Measurements from ENCODE around the gene OCA2. TPM values are rescaled to one million over a fixed set of nuclear protein-coding genes. Genes with fewer than 3 reads are reported as not detected.

OCA2 gene
- polyA plus RNA-seq, 1 donor from 2014 or later: 0.97 TPM

DNA sequence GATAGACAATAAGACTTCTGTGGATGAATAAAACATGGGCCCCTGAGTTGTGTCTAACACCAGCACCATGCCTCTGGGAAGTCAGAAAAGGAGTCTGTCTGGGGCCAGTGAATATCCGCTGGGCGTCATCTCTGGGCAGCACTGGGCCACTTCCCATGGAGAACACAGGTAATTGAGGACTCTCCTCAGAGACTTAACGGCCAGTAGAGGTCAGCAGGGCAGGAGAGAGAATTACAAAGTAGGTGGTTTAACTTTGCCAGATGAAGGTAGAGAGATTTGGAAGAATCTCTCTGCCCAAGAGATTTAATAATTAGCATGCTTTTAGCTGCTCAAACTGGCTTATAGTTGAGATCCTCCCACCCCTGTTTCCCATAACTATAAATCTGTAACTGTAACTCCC, 65.7 kb downstream of the OCA2 start:
- Histone ChIP-seq H3K36me3 (ENCODE audit: insufficient read depth, low read length) (no peaks in the 10 kb centered on the region), H3K27ac (ENCODE audit: low read length) (no peak overlapping the region), H3K9me2 (ENCODE audit: insufficient read depth, low read length) (no peaks in the 10 kb centered on the region), H3K4me3 (ENCODE audit: low read length) (no peak overlapping the region), H3K9me3 (ENCODE audit: low read length) (no peaks in the 10 kb centered on the region), H3K79me2 (replicated peaks; ENCODE audit: insufficient read depth, low read length) (no peaks in the 10 kb centered on the region), H3F3A (ENCODE audit: insufficient read depth, low read length, poor library complexity, severe bottlenecking) (no peaks in the 10 kb centered on the region), H3K4me2 (ENCODE audit: low read length) (no peak overlapping the region), H4K20me1 (ENCODE audit: insufficient read depth) (no peaks in the 10 kb centered on the region), H2AFZ (ENCODE audit: low read depth, low read length) (no peak overlapping the region), H3K27me3 (ENCODE audit: insufficient read depth, low read depth, low read length) (no peaks in the 10 kb centered on the region), H3K9ac (ENCODE audit: low read length) (no peak overlapping the region)
- no peak for TF ChIP-seq SMC3 (conservative IDR thresholded peaks at IDR 0.05; ENCODE audit: poor library complexity)
- TF ChIP-seq, protein P1, sequence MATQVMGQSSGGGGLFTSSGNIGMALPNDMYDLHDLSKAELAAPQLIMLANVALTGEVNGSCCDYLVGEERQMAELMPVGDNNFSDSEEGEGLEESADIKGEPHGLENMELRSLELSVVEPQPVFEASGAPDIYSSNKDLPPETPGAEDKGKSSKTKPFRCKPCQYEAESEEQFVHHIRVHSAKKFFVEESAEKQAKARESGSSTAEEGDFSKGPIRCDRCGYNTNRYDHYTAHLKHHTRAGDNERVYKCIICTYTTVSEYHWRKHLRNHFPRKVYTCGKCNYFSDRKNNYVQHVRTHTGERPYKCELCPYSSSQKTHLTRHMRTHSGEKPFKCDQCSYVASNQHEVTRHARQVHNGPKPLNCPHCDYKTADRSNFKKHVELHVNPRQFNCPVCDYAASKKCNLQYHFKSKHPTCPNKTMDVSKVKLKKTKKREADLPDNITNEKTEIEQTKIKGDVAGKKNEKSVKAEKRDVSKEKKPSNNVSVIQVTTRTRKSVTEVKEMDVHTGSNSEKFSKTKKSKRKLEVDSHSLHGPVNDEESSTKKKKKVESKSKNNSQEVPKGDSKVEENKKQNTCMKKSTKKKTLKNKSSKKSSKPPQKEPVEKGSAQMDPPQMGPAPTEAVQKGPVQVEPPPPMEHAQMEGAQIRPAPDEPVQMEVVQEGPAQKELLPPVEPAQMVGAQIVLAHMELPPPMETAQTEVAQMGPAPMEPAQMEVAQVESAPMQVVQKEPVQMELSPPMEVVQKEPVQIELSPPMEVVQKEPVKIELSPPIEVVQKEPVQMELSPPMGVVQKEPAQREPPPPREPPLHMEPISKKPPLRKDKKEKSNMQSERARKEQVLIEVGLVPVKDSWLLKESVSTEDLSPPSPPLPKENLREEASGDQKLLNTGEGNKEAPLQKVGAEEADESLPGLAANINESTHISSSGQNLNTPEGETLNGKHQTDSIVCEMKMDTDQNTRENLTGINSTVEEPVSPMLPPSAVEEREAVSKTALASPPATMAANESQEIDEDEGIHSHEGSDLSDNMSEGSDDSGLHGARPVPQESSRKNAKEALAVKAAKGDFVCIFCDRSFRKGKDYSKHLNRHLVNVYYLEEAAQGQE (IDR thresholded peaks at IDR 0.05; ENCODE audit: borderline replicate concordance): no peak
- no peak for TF ChIP-seq MXI1 (conservative IDR thresholded peaks at IDR 0.05; ENCODE audit: poor library complexity, severe bottlenecking)
- TF ChIP-seq, protein P2, sequence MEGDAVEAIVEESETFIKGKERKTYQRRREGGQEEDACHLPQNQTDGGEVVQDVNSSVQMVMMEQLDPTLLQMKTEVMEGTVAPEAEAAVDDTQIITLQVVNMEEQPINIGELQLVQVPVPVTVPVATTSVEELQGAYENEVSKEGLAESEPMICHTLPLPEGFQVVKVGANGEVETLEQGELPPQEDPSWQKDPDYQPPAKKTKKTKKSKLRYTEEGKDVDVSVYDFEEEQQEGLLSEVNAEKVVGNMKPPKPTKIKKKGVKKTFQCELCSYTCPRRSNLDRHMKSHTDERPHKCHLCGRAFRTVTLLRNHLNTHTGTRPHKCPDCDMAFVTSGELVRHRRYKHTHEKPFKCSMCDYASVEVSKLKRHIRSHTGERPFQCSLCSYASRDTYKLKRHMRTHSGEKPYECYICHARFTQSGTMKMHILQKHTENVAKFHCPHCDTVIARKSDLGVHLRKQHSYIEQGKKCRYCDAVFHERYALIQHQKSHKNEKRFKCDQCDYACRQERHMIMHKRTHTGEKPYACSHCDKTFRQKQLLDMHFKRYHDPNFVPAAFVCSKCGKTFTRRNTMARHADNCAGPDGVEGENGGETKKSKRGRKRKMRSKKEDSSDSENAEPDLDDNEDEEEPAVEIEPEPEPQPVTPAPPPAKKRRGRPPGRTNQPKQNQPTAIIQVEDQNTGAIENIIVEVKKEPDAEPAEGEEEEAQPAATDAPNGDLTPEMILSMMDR (IDR thresholded peaks at IDR 0.05; ENCODE audit: poor library complexity, severe bottlenecking): no peak
- TF ChIP-seq RAD21 (conservative IDR thresholded peaks at IDR 0.05): no peak
- no peak for TF ChIP-seq TAF1 (IDR thresholded peaks at IDR 0.05; ENCODE audit: low read depth)
- TF ChIP-seq EP300 (conservative IDR thresholded peaks at IDR 0.05; ENCODE audit: poor library complexity, severe bottlenecking): no peak
- TF ChIP-seq POLR2AphosphoS5 (IDR thresholded peaks at IDR 0.05): no peak
- TF ChIP-seq EZH2 (IDR thresholded peaks at IDR 0.05; ENCODE audit: borderline replicate concordance, insufficient read depth, low read length, poor library complexity, severe bottlenecking): no peak

DNA sequence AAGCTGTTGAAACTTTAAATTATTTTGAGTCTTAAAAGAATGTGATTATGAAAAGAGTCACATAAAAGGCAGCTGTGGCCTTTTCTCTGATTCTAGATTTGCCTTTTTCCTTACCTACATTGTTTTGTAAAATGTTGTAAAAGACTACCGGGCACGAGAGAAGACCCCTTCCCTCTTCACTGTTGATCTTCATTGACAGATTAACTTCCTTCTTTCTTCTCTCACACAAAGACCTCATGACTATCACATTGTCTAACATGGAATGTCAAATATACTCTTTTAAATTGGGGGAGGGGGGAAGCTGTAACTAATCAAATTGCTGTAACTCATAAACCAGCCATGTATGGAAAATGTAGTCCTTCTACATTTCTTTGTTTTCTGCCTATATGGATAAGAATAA, 68.3 kb downstream of the OCA2 start:
- Histone ChIP-seq H3K9ac (ENCODE audit: low read length) (no peak overlapping the region), H3K27me3 (ENCODE audit: insufficient read depth, low read depth, low read length) (no peaks in the 10 kb centered on the region), H2AFZ (ENCODE audit: low read depth, low read length) (no peak overlapping the region), H3F3A (ENCODE audit: insufficient read depth, low read length, poor library complexity, severe bottlenecking) (no peaks in the 10 kb centered on the region), H3K27ac (ENCODE audit: low read length) (no peak overlapping the region), H3K9me2 (ENCODE audit: insufficient read depth, low read length) (no peaks in the 10 kb centered on the region), H3K4me3 (ENCODE audit: low read length) (no peak overlapping the region), H4K20me1 (ENCODE audit: insufficient read depth) (no peaks in the 10 kb centered on the region), H3K79me2 (replicated peaks; ENCODE audit: insufficient read depth, low read length) (no peaks in the 10 kb centered on the region), H3K4me2 (ENCODE audit: low read length) (no peak overlapping the region), H3K9me3 (ENCODE audit: low read length) (no peaks in the 10 kb centered on the region), H3K36me3 (ENCODE audit: insufficient read depth, low read length) (no peaks in the 10 kb centered on the region)
- no peak for TF ChIP-seq EZH2 (IDR thresholded peaks at IDR 0.05; ENCODE audit: borderline replicate concordance, insufficient read depth, low read length, poor library complexity, severe bottlenecking)
- TF ChIP-seq MXI1 (conservative IDR thresholded peaks at IDR 0.05; ENCODE audit: poor library complexity, severe bottlenecking): no peak
- no peak for TF ChIP-seq RAD21 (conservative IDR thresholded peaks at IDR 0.05)
- TF ChIP-seq EP300 (conservative IDR thresholded peaks at IDR 0.05; ENCODE audit: poor library complexity, severe bottlenecking): no peak
- TF ChIP-seq, protein P1 (IDR thresholded peaks at IDR 0.05; ENCODE audit: borderline replicate concordance): no peak
- TF ChIP-seq POLR2AphosphoS5 (IDR thresholded peaks at IDR 0.05): no peak
- no peak for TF ChIP-seq TAF1 (IDR thresholded peaks at IDR 0.05; ENCODE audit: low read depth)
- TF ChIP-seq, protein P2 (IDR thresholded peaks at IDR 0.05; ENCODE audit: poor library complexity, severe bottlenecking): no peak
- no peak for TF ChIP-seq SMC3 (conservative IDR thresholded peaks at IDR 0.05; ENCODE audit: poor library complexity)

All from neural cell (in vitro differentiated cells).